DMS 273 (cell line): ENCODE data around the gene PDIA6.

Experiments used
- DNase-seq: peaks from one replicate; lab custom pipeline; 2025; ENCODE audit not compliant: unreplicated experiment; lab: John Stamatoyannopoulos, UW

Gene PDIA6

DNA sequence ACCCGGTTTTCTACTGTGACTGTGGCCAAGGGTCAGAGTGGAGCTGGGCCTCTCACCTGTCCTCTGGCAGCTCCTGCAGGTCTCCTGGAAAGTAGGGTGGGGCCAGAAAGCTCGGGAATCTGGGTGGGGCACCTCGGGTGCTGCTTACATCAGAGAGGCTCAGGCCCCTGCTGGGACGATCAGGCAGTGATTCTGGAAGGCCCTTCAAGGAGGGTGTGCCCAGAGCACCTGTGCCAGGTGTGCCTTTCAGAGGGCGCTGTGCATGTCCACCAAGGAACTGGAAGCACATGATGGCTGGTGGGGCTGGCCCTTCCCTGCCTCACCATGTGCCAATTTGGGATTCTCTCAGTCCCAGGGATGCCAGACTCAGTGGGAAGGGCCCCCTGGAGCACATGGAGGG lies 47.1 kb downstream of the PDIA6 start:
- DNase-seq = no peak

DNA sequence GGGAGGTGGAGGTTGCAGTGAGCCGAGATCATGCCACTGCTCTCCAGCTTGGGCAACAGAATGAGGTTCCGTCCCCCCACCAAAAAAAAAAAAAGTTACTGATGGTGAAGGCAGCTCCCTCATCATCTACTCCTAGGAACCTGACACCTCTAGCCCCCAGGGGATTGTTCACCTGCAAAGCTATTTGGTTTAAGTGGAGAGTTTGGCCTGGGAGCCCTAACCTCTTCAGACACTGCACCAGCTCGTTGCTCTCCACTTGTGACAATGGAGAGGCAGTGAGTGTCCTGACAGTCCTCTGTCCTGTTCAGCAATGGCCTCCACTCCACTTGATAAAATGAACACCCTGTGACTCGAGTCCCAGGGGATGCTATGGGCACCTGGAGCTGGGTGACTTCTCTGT lies 47.7 kb downstream of the PDIA6 start:
- no peak for DNase-seq

DNA sequence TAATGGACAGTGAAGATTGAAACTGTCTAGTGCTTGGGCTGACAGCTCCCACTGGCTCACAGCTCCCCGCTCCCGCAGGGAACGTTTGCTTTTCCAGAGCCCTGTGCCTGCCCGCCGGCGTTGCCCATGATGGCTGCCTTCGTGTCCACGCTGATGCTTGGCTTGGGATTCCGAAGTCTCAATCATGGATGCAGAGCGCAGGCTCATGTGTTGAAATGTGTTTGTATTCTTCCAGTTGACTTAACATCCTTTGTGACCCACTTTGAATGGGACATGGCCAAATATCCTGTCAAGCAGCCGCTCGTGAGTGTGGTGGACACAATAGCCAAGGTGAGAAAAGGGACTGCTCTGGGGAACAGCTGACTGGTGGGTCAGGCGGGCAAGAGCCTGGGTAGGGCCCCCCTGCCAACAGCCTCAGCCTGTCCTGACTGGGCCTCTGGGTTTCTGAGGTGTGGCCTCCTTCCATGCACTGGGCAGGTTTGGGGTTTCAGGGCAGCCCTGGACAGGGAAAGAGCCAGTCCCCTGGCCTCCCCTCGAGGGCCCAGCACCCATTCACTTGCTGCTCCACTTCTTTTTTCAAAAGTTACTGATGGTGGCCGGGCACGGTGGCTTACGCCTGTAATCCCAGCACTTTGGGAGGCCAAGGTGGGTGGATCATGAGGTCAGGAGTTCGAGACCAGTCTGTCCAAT lies 48.3 kb downstream of the PDIA6 start:
- DNase-seq = no peak

DNA sequence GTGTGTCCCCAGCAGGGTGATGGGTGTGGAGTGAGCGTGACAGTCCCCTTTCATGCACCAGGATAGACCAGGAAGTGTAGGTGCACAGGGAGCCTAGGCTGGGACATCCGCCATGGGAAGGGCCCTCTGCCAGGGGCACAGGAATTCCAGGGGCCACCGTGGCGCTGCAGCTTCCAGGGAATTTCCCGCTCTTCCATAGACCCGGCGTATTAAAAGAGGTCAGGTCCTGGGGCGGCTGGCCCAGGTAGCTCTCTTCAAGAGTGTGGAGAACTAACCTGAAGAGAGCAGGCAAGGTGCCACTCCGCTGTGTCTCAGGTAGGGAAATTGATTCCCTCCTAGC lies 49.2 kb downstream of the PDIA6 start:
- no peak for DNase-seq

DNA sequence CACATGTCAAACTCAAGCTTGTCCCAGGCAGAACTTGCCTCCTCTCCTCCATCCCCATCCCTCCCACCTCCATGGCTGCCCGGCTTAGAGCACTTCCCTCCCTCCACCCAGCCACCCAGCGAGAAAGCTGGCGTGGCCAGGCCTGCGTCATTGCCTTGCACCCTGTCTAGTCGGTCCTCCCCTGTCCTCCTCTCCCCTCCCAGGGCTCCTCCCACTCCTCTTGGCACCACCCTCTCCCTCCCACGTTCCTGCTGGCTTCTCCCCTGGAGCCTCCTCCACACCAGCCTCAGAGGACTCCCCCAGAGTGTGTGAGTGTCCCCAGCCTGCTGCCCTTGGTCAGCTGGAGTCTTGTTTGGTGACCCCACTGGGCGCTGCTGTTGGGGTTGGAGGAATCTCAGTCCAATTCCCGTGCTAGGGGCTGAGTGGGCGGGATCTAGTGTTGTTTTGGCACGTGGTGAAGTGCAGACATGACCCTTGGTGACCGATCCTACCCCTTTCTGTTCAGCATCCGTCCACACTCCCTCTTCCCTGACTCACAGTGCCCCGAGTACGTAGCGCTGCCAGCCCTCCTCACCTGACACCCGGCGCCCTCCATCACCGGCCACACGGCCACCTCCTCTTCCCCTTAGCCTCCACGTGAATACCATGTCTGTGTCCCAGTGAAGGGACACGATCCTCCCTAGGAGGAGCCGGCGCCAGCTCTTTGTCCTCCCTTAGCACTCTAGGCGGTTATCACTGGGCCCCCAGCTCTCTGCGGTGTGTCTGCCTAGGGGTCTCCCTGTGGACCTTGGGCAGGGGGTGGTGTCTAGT lies 49.7 kb downstream of the PDIA6 start:
- DNase-seq = no peak

DNA sequence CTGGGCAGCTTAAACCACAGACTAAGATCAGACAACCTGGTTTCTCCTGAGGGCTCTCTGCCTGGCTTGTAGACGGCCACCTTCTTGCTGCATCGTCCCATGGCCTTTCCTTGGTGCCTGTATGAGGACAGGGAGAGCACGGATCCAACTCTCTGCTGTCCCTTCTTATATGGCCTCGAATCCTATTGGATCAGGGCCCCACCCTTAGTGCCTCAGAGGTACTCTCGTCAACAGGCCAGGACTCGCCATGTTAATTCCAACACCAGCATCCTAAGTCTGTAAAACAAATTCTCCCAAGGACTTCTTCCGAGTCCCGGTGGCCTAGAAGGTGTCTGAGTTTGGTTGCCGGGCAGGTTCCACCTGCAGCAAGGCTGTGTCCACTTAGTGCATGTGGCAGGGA lies 51.0 kb downstream of the PDIA6 start:
- DNase-seq = no peak

DNA sequence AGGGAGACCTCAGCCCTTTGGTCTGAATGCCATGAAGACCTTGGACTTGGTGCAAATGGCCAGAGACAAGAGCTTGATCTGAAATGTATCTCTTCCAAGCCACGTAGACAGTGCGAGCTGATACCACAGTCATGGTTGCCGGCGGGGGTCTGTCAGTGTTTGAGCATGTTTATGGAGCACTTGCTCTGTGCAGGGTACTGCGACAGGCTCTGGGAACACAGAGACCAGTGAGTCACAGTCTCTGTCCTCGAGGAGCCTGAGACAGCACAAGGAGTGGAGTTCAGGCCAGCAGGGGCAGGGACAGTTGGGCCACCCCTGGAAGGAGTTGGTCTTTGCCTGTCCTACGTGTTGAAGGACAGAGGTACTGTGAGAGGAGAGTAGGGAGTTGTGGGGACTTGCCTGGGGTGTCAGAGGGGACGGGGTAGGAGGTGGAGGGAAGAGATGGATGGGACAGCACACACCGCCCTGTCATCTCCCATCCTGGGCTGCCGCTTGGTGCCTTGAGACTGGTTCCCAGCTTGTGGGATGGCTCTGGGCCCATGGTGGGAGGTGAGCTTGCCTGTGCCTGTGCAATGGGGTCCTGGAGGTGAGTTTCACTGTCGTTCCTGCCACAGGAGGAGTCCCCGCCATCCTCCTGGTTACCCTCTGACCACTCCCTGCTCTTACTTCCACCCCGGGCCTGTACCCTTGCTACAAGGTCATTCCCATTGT lies 51.6 kb downstream of the PDIA6 start:
- DNase-seq = no peak

DNA sequence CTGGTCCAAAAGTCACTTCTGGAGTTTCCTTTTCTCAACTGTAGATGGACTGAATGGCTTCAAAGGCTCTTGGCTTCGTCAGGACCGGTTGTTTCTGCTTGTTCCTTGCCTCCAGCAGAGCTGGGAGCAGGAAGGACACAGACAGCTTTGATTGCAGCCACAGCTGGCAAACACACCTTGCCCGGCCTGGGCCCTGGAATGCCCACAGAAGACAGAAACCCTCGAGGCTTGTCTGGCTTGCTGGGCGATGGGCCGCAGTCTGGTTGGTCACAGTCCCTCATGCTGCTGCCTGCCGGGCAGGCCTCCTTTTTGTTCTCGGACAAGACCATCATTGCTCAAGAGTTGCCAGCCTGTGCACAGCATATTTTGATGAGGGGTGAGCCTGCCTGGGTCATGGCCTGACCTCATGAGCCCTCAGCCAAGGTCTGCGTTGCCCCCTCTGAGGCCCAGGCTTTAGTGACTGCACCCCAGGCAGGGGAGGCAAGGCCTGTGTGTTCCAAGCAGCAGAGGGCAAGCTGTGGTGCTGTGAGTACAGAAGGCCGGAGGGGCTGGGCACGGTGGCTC lies 53.4 kb downstream of the PDIA6 start:
- no peak for DNase-seq

DNA sequence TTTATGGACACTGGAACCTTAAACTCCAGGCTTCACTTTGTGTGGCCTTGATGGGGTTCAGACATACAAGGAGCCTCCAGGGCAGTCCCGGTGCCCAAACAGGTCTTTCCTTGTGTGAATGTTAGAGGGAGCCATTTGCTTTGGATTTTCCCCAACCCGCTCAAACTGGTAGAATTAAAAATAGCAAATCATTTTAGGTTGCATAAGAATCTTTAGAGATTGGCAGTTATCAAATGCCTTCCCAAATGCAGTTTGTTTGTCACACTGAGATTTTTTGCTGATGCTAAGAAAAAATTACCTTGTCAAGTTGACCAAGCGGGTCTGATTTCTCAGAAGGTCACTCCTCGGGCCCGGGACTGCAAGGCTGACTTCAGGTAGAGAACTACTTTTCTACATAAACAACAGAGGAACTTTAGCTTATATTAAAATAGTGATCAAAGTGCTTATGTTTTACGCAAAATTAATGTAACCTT lies 54.7 kb downstream of the PDIA6 start:
- no peak for DNase-seq

DNA sequence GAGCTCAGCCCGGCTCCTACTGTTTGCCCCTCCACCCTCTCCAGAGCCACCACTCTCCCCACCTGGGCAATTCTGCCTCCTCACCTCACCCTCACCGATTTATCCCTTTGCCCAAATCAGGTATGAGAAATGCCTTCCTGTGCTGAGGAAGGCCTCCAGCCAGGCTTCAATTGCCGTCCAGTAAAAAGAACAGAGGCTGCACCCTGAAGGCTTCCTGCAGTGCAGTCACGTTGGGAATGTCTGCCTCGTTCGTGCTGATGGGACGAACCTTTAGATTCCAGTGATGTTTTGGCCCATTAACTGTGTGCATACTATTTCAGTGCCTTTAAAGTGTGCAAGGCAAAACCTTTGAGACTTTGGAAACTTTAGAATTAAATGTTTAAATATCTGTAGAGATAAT lies 57.0 kb downstream of the PDIA6 start:
- DNase-seq = no peak

DNA sequence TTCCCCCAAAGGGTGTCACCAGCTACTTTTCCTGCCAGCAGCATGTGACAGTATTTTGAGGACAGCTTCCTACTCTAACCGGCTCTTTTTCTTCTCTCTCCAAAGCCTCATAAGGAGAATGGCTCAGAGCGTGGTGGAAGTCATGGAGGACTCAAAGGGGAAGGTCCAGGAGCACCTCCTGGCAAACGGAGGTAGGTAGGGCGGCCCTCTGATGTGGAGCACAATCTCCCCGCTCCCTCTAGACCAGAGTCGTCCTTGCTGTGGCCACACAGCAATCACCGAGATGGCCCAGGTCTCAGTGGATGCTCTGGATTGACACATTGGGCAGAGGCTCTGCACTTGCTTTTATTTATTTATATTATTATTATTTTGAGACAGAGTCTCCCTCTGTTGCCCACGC lies 58.7 kb downstream of the PDIA6 start:
- no peak for DNase-seq

DNA sequence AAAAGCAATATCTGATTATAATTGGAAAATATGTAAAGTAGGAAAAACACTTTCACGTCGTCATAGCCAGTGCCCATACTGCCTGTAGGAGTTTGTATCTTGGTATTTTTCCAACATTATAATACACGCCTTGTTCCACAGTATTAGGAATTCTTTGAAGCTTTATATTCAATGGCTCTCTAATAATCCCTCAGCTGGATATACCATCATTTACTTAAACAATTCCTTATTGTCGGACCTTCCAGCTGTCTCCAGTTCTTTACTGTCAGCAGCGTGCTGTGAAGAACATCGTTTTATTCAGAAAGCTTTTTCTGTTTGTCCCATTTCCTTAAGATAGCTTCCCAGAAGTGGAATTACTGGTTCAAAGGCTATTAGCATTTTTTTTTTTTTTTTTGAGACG lies 59.4 kb downstream of the PDIA6 start:
- no peak for DNase-seq

DNA sequence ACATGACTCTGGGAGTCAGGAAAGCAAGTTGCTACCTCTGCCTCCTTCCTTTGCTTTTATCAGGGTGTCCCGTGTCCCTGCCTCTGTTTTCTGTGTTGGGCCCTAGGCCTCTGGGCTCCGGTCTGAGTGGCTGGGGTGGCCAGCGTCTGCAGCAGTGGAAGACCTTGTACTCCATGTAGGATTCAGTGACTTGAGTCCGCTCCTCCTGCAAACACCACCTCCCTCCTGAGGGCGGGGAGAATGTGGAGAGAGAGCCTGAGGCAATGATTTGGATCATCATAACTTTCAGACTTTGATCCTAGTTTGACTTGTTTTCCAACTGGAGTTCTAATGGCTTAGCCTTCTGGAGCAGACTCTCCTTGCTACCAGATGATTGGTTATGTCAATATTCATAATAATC lies 60.3 kb downstream of the PDIA6 start:
- no peak for DNase-seq

DNA sequence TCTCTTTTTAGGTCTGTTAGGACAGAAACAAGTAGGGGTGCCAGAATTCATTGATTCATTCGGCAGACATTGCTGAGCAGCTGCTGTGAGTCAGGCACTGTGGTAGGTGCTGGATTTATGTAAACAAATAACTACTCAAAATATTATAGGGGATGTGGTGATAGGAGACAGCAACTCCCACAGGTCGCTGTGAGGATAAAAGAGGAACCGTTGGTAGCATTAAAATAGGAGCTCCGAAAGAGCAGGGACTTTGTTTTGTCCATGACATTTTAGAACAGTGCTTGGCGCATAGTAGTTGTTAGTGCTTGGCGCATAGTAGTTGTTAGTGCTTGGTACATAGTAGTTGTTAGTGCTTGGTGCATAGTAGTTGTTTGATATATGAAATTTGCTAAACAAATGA lies 62.0 kb downstream of the PDIA6 start:
- DNase-seq = no peak

DNA sequence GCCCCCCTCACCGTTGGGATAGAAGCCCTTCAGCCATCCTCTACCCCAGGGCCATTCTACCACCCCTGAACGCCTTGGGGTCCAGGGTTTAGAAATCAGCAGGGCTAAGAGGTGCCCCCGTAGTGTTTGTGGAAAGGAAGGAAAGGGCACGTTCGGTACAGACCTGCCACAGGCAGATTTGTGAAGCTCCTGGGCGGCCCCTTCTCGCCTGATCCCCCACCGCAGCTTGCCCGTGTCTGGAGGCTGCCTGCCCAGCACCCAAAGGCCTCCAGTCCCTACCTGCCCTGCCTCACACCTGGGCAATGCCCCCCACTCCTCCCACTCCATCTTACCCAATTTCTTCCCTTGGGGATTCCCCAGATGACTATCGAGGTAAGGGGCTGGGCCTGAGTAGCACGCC lies 69.9 kb downstream of the PDIA6 start:
- DNase-seq = no peak

DNA sequence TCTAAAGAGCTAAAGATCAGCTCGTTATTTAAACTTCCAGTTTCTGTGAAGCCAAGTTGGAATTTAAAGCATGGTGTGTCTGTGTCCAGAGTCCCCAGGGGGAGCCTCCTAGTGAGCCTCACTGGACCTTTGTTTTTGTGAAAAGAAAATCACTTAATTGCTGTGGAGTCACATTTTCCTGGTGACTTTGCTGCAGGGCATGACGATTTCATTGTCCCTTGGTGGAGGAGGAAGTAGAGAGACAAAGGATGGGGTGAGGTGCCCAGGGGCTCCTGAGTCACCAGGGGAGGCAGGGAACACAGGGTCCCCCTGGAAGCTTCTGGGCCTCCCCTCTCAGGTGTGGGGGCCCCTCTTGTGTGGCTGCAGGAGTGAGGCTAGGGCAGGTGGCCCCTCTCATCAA lies 71.4 kb downstream of the PDIA6 start:
- no peak for DNase-seq

DNA sequence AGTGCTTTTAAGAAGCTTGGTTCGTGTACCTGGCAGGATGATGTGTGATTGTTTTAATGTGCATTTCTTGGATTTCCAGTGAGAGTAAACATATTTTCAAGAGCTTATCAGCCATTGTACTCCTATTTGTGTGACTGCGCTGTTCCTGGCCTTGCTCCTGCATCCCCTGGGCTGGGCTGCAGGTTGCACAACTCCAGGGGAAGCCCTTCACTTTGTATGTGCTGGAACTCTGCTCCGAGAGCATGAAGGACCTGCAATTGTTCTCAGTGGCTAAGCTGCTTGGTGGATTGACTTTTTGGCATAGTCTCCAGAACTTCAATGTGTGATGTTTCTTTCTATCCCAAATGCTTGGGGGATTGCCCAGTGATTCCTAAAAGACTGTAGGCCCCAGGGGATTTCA lies 72.4 kb downstream of the PDIA6 start:
- no peak for DNase-seq

DNA sequence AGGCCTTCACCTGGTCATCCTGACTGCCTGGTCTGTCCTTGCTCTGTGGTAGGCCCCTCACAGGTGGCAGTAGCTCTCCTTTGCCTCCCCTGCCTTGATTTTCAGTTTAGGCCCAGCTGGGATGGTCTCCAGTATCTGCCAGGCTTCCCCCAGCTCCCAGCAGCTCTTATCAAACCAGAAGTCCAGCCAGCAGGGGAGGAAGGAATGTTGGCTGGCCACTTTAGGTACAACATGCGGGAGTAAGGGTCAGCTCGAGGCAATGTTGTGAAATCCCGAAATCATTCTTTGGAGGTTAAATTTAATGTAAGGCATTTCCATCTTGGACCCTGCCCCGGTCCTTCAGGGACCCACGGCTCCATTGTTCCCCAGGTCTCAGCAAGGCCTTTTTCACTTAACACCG lies 74.4 kb downstream of the PDIA6 start:
- DNase-seq = no peak

DNA sequence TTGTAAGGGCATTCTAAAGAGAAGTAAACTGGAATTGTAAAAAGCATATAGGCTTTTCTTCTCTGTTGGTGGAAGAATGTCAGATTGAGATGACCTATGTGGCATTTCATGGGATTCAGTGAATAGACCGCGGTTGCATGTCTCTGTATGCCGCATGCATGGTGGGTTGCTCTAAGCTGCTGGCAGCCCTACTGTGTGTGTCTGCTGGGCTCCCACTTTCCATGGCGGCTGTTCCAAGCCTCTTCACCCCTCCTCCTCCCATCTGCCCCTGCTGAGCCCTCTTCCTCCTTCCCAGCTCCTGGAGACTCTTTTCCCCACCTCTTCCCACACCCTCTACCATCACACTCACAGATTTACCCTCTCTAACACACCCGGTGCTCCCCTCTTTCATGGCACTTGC lies 78.6 kb downstream of the PDIA6 start:
- DNase-seq = no peak

DNA sequence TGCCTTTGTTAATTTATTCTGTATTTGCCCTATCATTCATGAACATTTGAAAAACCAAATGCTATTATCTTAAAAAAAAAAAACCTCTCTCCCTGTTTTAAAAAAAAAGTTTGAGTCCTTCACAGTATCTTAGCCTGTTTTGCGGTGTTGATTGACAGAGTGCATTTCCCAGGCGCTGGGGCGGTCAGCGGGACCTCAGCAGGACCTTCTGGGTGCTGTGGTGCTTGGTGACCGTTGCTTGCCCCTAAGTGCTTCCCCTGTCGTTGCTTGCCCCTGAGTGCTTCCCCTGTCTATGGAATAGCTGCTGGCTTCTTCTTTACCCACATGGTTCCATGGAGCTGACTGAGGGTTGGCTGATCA lies 79.0 kb downstream of the PDIA6 start:
- DNase-seq = no peak
